Activated T-cell treated with anti-CD3 and anti-CD28 coated beads for 48 hours (primary cell): ENCODE data around the gene FFAR1.

Experiments
- DNase-seq: peaks from one replicate; pipeline ENCODE4 v3.0.0-alpha.2; 2020; ENCODE audit warnings: low read depth

Gene FFAR1, protein sequence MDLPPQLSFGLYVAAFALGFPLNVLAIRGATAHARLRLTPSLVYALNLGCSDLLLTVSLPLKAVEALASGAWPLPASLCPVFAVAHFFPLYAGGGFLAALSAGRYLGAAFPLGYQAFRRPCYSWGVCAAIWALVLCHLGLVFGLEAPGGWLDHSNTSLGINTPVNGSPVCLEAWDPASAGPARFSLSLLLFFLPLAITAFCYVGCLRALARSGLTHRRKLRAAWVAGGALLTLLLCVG (N-terminal part only)

GRCh38 chr19:35347171-35347929 lies at the start of gene FFAR1:
Gene FFAR1, plus strand, starts transcription at chr19:35347902. Its CDS starts 3,650 bp downstream, at chr19:35351552.
- peak; percentile 51 for DNase-seq

- no peak for DNase-seq
Observed at GRCh38 chr19:35297922-35298321, 49.8 kb upstream of the FFAR1 start.

- DNase-seq = no peak
Observed at GRCh38 chr19:35298561-35298972, 49.1 kb upstream of the FFAR1 start.

- DNase-seq = no peak
Observed at GRCh38 chr19:35299523-35300338, 48.0 kb upstream of the FFAR1 start.

DNA sequence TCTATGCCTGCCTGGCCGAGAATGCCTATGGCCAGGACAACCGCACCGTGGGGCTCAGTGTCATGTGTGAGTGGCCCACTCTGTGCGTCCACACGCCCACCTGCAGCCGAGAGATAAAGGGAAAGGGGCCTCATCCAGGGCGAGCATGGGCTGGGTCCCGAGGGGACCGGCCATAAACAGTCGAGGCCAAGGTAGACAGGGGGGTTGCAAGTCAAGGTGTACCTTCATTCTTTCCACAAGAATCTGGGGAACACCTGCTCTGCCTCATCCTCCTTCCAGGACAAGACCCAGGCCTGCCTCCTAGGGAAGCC lies 47.4 kb upstream of the FFAR1 start:
- no peak for DNase-seq

GRCh38 chr19:35301961-35302360 lies 45.7 kb upstream of the FFAR1 start:
- DNase-seq = no peak

- DNase-seq = no peak
Observed at GRCh38 chr19:35302446-35302845, 45.3 kb upstream of the FFAR1 start.

- no peak for DNase-seq
Observed at GRCh38 chr19:35303357-35303915, 44.3 kb upstream of the FFAR1 start.

DNA sequence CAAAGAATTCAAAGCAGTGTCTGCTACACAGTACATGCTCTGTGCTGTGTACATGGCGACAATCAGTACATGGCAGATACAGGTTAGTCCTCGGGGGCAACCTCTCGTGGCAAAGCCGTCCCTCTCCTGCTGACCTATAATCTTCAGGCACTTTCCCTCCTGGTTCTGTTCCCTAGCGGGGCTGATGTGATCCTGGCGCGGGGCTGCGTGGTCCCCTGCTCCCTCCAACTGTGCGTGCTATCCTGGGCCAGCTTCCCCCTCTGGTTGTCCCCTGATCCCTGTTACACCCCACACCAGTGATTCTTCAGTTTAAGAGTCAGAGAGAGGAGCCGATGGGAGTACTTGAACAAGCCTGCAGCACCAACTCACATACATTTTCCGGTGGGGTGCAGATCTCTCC lies 43.7 kb upstream of the FFAR1 start:
- DNase-seq = no peak

DNA sequence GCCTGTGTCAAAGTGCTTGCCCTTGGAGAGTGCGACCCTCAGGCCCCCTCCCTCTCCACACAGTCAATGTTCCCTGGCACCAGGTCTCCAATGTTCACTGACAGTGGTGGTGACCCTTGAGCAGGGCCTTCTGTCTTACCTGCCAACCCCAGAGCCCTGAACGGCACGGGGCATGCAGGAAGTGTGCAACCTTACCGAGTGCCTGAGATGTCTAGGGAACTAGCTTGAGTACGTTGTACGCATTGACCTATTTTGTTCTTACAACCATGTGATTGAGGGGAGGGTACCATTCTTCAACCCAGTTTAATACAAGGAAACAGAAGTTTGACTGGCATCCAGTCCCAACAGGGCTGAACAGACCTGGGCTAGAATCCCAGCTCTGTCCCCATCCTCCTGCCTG lies 42.5 kb upstream of the FFAR1 start:
- DNase-seq = no peak

- DNase-seq = no peak
Observed at GRCh38 chr19:35306473-35307246, 41.0 kb upstream of the FFAR1 start.

- no peak for DNase-seq
Observed at GRCh38 chr19:35307931-35308330, 39.8 kb upstream of the FFAR1 start.

- no peak for DNase-seq
Observed at GRCh38 chr19:35308910-35309309, 38.8 kb upstream of the FFAR1 start.

- no peak for DNase-seq
Observed at GRCh38 chr19:35309481-35310279, 38.0 kb upstream of the FFAR1 start.

GRCh38 chr19:35310331-35310730 lies 37.4 kb upstream of the FFAR1 start:
- DNase-seq = no peak

DNA sequence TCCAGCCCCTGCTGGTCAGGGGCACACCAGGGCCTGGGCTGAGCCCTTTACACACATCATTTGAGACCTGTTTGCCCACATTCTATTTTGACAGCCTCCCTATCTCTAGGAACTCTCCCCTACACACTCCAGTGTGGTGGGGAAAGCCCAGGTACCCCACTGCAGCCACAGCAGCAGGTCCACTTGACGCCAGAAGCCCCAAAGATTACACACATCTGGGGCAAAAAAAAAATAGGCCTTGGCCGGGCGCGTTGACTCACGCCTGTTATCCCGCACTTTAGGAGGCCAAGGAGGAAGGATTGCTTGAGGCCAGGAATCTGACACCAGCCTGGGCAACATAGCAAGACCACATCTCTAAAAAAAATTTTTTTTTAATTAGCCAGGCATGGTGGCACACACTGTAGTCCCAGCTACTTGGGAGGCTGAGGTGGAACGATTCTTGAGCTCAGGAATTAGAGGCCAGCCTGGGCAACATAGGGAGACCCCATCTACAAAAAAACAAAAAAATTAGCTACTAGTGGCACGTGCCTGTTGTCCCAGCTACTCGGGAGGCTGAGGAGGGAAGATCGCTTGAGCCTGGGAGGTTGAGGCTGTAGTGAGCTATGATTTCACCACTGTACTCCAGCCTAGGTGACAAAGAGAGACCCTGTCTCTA lies 36.8 kb upstream of the FFAR1 start:
- DNase-seq = no peak

GRCh38 chr19:35311901-35312665 lies 35.6 kb upstream of the FFAR1 start:
- no peak for DNase-seq

DNA sequence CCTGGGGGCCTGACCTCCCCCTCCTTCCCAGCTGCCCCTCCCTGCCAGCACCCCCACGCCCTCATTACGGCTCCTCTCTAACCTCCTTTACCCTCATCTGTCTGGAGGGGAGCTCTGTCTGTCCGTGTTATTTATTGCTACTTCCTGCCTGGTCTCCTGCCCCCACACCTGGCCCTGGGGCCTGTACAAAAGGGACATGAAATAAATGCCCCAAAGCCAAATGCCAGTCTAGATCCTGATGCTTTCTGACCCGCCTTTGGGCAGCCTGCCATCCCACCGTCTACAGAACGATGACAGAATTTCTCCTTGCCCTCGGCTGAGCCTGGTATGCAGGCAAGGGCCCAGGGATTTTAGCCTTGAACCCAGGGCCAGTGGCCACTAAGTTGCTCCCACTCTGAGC lies 34.1 kb upstream of the FFAR1 start:
- DNase-seq = no peak

DNA sequence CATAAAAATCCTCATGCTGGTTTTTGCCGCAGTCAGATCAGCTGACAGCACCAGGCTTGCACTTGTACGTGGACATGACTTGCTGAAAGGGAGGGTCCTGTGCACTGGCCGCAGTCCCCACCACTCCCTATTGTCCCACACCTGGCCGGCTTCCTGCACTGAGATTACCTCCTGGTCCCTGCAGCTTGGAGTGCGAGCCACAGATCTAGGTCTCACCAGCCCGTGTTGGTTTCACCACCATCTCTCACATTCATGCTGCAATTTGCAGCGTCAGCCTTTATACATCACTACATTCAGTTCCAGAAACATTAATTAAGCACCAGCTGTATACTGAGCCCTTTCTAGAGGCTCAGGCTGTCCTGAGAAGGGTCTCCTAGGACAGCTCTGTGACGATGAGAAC lies 33.7 kb upstream of the FFAR1 start:
- DNase-seq = no peak
